ENCODE results near the gene GM2A. TPM values are rescaled to one million over a fixed set of nuclear protein-coding genes. Genes with fewer than 3 reads are reported as not detected.
"Not testable (repeated sequence)": the region's sequence is repeated elsewhere in the genome, so short reads cannot be mapped to it uniquely, and the experiment has no call there.

GM2A gene
- total and polyA plus RNA-seq, 4 donors = 39.7 to 59.2 (median 48.1) TPM

- no CpG with 5 or more reads among the region's 7 CpGs for WGBS (ENCODE audit: insufficient coverage)
- Histone ChIP-seq H3K36me3 (ENCODE audit: control insufficient read depth, insufficient read depth, low read length) (no peaks in the 10 kb centered on the region), H3K4me3 (ENCODE audit: low read depth, low read length) (no peak overlapping the region), H3K27ac (ENCODE audit: low read depth, low read length) (no peak overlapping the region), H3K4me1 (ENCODE audit: control insufficient read depth, insufficient read depth, low read length) (peaks cover 10% of the 10 kb centered on the region), H3K27me3 (ENCODE audit: control insufficient read depth, insufficient read depth, low read length) (peaks cover 6% of the 10 kb centered on the region), H3K9me3 (ENCODE audit: control insufficient read depth, insufficient read depth, low read length) (no peaks in the 10 kb centered on the region)
- no peak for DNase-seq (ENCODE audit: low read depth in 4 of 6, low spot score in 6 of 6)
These were observed 15.3 kb upstream of the GM2A start for GRCh38 chr5:151237685-151238084.

GRCh38 chr5:151238303-151238741, 14.7 kb upstream of the GM2A start:
- Histone ChIP-seq H3K27ac (ENCODE audit: low read depth, low read length) (no peak overlapping the region), H3K36me3 (ENCODE audit: control insufficient read depth, insufficient read depth, low read length) (no peaks in the 10 kb centered on the region), H3K4me3 (ENCODE audit: low read depth, low read length) (no peak overlapping the region), H3K9me3 (ENCODE audit: control insufficient read depth, insufficient read depth, low read length) (no peaks in the 10 kb centered on the region), H3K4me1 (ENCODE audit: control insufficient read depth, insufficient read depth, low read length) (peaks cover 10% of the 10 kb centered on the region), H3K27me3 (ENCODE audit: control insufficient read depth, insufficient read depth, low read length) (peaks cover 6% of the 10 kb centered on the region)
- DNase-seq (ENCODE audit: low read depth in 4 of 6, low spot score in 6 of 6) = no peak
- 45% methylated on average over 14 of the region's 14 CpGs for WGBS (ENCODE audit: insufficient coverage)

GRCh38 chr5:151239237-151239861, 13.6 kb upstream of the GM2A start:
- no peaks in the 10 kb centered on the region for H3K9me3 ChIP-seq (ENCODE audit: control insufficient read depth, insufficient read depth, low read length)
- peaks cover 10% of the 10 kb centered on the region for H3K4me1 ChIP-seq (ENCODE audit: control insufficient read depth, insufficient read depth, low read length)
- H3K36me3 ChIP-seq (ENCODE audit: control insufficient read depth, insufficient read depth, low read length) = no peaks in the 10 kb centered on the region
- peak in 5 of 6 donors; percentile 21 to 81 (median 38) for DNase-seq (ENCODE audit: low read depth in 4 of 6, low spot score in 6 of 6)
- no peak overlapping the region for H3K4me3 ChIP-seq (ENCODE audit: low read depth, low read length)
- no peak overlapping the region for H3K27ac ChIP-seq (ENCODE audit: low read depth, low read length)
- 55% methylated on average over 14 of the region's 17 CpGs for WGBS (ENCODE audit: insufficient coverage)
- H3K27me3 ChIP-seq (ENCODE audit: control insufficient read depth, insufficient read depth, low read length) = peaks cover 6% of the 10 kb centered on the region

- not testable (repeated sequence) for DNase-seq (ENCODE audit: low read depth in 4 of 6, low spot score in 6 of 6); H3K4me1 ChIP-seq (ENCODE audit: control insufficient read depth, insufficient read depth, low read length); H3K27me3 ChIP-seq (ENCODE audit: control insufficient read depth, insufficient read depth, low read length); H3K27ac ChIP-seq (ENCODE audit: low read depth, low read length); H3K9me3 ChIP-seq (ENCODE audit: control insufficient read depth, insufficient read depth, low read length); H3K4me3 ChIP-seq (ENCODE audit: low read depth, low read length); H3K36me3 ChIP-seq (ENCODE audit: control insufficient read depth, insufficient read depth, low read length)
- WGBS (ENCODE audit: insufficient coverage) = 96% methylated on average over 3 of the region's 10 CpGs
These were observed 12.6 kb upstream of the GM2A start for GRCh38 chr5:151240268-151240835.

GRCh38 chr5:151240924-151241635, 11.9 kb upstream of the GM2A start:
- Histone ChIP-seq H3K27ac (ENCODE audit: low read depth, low read length) (no peak overlapping the region), H3K4me1 (ENCODE audit: control insufficient read depth, insufficient read depth, low read length) (peaks cover 5% of the 10 kb centered on the region), H3K27me3 (ENCODE audit: control insufficient read depth, insufficient read depth, low read length) (peaks cover 6% of the 10 kb centered on the region), H3K9me3 (ENCODE audit: control insufficient read depth, insufficient read depth, low read length) (no peaks in the 10 kb centered on the region), H3K36me3 (ENCODE audit: control insufficient read depth, insufficient read depth, low read length) (no peaks in the 10 kb centered on the region), H3K4me3 (ENCODE audit: low read depth, low read length) (no peak overlapping the region)
- no peak for DNase-seq (ENCODE audit: low read depth in 4 of 6, low spot score in 6 of 6)
- WGBS (ENCODE audit: insufficient coverage) = 100% methylated on average over 2 of the region's 2 CpGs

GRCh38 chr5:151243127-151243526, 9.9 kb upstream of the GM2A start:
- Histone ChIP-seq H3K27ac (ENCODE audit: low read depth, low read length) (no peak overlapping the region), H3K36me3 (ENCODE audit: control insufficient read depth, insufficient read depth, low read length) (no peaks in the 10 kb centered on the region), H3K4me3 (ENCODE audit: low read depth, low read length) (no peak overlapping the region), H3K9me3 (ENCODE audit: control insufficient read depth, insufficient read depth, low read length) (no peaks in the 10 kb centered on the region), H3K27me3 (ENCODE audit: control insufficient read depth, insufficient read depth, low read length) (peaks cover 6% of the 10 kb centered on the region), H3K4me1 (ENCODE audit: control insufficient read depth, insufficient read depth, low read length) (peaks cover 5% of the 10 kb centered on the region)
- WGBS (ENCODE audit: insufficient coverage) = 76% methylated on average over 2 of the region's 4 CpGs
- DNase-seq (ENCODE audit: low read depth in 4 of 6, low spot score in 6 of 6) = no peak

- 80% methylated on average over 1 of the region's 4 CpGs for WGBS (ENCODE audit: insufficient coverage)
- Histone ChIP-seq H3K4me3 (ENCODE audit: low read depth, low read length) (no peak overlapping the region), H3K36me3 (ENCODE audit: control insufficient read depth, insufficient read depth, low read length) (no peaks in the 10 kb centered on the region), H3K4me1 (ENCODE audit: control insufficient read depth, insufficient read depth, low read length) (peaks cover under 1% of the 10 kb centered on the region), H3K9me3 (ENCODE audit: control insufficient read depth, insufficient read depth, low read length) (no peaks in the 10 kb centered on the region), H3K27me3 (ENCODE audit: control insufficient read depth, insufficient read depth, low read length) (peaks cover 2% of the 10 kb centered on the region), H3K27ac (ENCODE audit: low read depth, low read length) (no peak overlapping the region)
- no peak for DNase-seq (ENCODE audit: low read depth in 4 of 6, low spot score in 6 of 6)
These were observed 9.4 kb upstream of the GM2A start for GRCh38 chr5:151243564-151243963.

- Histone ChIP-seq H3K36me3 (ENCODE audit: control insufficient read depth, insufficient read depth, low read length) (no peaks in the 10 kb centered on the region), H3K9me3 (ENCODE audit: control insufficient read depth, insufficient read depth, low read length) (no peaks in the 10 kb centered on the region), H3K27ac (ENCODE audit: low read depth, low read length) (no peak overlapping the region), H3K27me3 (ENCODE audit: control insufficient read depth, insufficient read depth, low read length) (no peaks in the 10 kb centered on the region), H3K4me1 (ENCODE audit: control insufficient read depth, insufficient read depth, low read length) (no peaks in the 10 kb centered on the region), H3K4me3 (ENCODE audit: low read depth, low read length) (no peak overlapping the region)
- WGBS (ENCODE audit: insufficient coverage) = 100% methylated on average over 2 of the region's 3 CpGs
- no peak for DNase-seq (ENCODE audit: low read depth in 4 of 6, low spot score in 6 of 6)
These were observed 8.8 kb upstream of the GM2A start for GRCh38 chr5:151244206-151244605.

GRCh38 chr5:151245680-151246219, 7.2 kb upstream of the GM2A start:
- Histone ChIP-seq H3K27ac (ENCODE audit: low read depth, low read length) (no peak overlapping the region), H3K4me1 (ENCODE audit: control insufficient read depth, insufficient read depth, low read length) (no peaks in the 10 kb centered on the region), H3K36me3 (ENCODE audit: control insufficient read depth, insufficient read depth, low read length) (no peaks in the 10 kb centered on the region), H3K4me3 (ENCODE audit: low read depth, low read length) (no peak overlapping the region), H3K9me3 (ENCODE audit: control insufficient read depth, insufficient read depth, low read length) (no peaks in the 10 kb centered on the region), H3K27me3 (ENCODE audit: control insufficient read depth, insufficient read depth, low read length) (no peaks in the 10 kb centered on the region)
- DNase-seq (ENCODE audit: low read depth in 4 of 6, low spot score in 6 of 6) = no peak
- no CpG with 5 or more reads among the region's 4 CpGs for WGBS (ENCODE audit: insufficient coverage)
